A204.1 (cell line): ENCODE results near the gene OVCA2.

Source experiments
- FAIRE-seq: peaks from 2 replicates; lab custom pipeline; 2012; peaks lifted over from hg19 to GRCh38; lab: Jason Lieb, UNC

The OVCA2 gene

DNA sequence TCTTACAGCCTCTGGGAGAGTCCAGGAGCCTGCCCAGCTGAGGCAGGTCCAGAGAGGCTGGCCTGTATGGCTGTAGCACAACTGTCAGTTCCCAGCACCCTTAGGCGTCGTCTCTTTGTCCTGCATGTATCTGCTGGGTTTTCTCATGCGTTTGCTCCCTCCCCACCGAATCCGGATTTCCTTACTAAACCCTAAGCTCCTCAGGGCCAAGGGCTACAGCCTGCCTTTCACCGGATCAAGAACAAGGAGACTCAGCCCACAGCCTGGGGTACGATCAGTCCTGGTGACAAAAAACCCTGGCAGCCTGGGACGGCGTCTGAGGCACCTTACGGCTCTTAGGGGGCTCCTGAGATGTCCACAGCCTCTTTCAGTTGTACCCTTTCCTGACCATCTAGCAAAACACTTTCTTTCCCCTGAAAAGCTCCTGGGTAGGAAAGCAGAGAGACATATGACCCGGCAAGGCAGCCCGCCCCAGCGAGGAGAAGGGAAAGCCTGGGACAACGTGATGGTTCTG lies 25.3 kb downstream of the OVCA2 start:
- FAIRE-seq: no peak

DNA sequence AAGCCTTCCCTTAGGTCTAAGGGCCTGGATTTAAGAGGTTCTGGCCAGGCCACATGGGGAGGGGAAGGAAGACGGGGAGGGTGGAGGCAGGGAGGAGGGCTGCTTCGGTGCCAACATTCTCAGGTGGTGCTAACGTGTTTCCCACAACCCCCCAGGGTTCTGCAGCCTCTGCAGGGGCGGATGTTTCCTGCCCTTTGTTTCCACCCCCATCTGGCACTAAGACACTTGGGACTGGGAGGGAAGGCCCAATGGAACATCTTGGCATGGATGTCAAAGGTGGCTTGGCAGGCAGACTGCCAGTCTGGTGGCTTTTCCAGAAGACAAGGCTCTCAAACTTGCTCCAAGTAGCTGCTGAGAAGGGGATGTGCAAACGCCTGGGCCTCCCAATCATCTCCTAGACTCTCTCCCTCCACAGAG lies 25.8 kb downstream of the OVCA2 start:
- no peak for FAIRE-seq

- no peak for FAIRE-seq
Observed at GRCh38 chr17:2068031-2068518, 26.3 kb downstream of the OVCA2 start.

- FAIRE-seq: no peak
Observed at GRCh38 chr17:2068519-2069051, 26.8 kb downstream of the OVCA2 start.

- no peak for FAIRE-seq
Observed at GRCh38 chr17:2070241-2071023, 28.6 kb downstream of the OVCA2 start.

DNA sequence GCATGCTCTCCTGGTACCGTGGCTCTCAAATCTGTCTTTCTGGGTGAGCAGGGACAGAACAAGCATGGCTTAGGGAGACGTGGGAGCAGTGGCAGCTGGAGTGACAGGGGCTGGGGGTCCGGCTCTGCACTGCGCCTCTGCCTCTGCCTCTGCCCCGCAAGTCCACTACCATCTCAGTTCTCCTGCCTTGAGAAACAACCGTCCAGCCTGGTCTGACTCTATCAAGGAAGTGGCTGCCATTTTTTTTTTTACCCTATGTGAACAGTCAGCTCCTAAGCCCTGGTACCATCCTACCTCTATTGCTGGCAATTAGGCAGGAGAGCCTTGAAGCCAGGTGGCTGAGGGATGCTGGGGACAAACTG lies 29.2 kb downstream of the OVCA2 start:
- no peak for FAIRE-seq

GRCh38 chr17:2071455-2072281 lies 29.8 kb downstream of the OVCA2 start:
- no peak for FAIRE-seq

GRCh38 chr17:2074919-2075318 lies 33.1 kb downstream of the OVCA2 start:
- no peak for FAIRE-seq

GRCh38 chr17:2075336-2076086 lies 33.7 kb downstream of the OVCA2 start:
- no peak for FAIRE-seq

- no peak for FAIRE-seq
Observed at GRCh38 chr17:2076087-2076984, 34.5 kb downstream of the OVCA2 start.

- FAIRE-seq: no peak
Observed at GRCh38 chr17:2077040-2077439, 35.2 kb downstream of the OVCA2 start.

GRCh38 chr17:2081564-2081963 lies 39.7 kb downstream of the OVCA2 start:
- FAIRE-seq: no peak

DNA sequence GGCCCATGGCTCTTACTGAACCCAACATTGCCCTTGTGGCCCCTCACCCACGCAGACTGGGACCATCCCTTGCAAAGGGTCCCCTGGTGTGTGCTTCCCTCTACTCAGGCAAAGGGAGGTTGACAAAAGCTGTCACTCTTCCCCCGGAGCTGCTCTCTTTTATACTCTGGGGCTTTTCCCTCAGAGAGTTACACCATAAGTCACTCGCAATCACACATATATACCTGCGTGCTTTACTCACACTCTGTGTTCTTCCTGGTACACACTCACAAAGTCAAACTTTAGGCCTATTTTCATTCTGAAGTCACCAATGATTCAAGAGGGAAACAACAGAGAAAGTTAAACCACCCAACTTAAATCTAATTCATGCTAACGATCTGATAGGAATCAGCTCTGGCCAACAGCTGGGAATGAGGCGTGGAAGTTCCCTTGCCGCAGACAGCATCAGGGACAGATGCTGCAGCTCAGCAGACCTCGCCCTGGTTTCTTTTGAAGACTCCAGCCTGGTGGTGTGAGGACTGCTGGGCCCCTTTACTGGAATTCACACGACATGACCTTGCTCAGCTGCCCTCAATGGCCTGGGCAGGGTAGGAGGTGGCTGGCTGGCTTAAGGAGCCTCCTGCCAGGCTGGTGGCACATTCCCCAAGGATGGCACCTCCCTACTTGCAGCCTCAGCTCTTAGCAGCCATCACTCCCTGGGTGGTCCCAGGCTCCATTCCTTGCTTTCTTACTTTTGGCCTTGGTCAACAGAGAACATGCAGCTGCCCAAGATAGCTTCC lies 40.4 kb downstream of the OVCA2 start:
- no peak for FAIRE-seq

DNA sequence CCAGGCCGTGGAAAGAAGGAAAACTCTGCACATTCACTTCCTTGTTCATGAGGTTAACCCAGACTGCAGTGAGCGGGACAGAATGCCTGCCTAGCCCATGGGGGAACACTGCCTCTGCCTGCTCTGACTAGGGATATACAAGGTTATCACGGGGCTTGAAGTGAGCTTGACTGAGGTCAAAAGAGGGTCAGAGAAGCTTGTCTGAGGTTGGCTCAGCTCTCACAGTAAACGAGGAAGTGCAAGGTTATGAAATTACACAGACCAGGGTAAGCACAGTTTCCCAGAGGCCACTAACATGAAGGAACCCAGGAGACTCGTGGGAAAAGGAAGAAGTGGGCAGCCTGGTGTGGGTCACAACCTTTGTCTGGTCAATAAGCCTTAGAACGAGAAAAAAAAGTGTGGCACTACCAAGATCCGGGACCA lies 41.8 kb downstream of the OVCA2 start:
- no peak for FAIRE-seq

DNA sequence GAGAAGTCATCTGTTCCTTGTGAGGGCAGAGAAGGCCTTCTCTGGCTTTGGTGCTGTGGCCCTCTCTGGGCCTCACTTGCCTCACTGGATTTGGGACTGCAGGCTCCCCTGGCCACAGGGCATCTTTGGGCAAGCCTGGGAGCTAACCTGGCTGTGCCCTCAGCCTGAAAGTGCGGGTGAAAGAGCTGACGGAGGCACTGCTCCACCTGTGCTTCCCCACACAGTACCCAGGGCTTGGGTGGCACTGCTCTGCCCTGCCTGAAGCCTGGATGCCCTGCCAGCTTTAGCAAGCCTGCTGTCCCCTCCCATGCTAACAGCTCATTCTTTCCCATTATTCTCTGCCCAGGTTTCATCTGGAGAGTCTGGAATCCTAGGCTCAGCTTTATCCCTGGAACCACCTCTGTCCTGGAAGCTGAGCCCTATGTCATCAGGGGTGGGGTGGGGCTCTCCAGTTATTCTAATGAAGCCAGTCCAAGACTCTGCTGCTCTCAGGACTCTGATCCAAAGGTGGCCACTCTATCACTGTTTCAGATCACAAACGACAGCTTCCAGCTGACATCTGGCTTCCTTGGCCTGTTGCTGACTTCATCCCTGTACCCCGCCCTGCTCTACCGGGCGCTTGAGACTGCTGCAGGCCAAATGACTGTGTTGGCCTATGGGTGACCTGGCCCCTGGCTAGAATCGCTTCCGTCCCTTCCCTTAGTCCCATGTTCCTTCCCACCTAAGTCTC lies 42.4 kb downstream of the OVCA2 start:
- FAIRE-seq: no peak

DNA sequence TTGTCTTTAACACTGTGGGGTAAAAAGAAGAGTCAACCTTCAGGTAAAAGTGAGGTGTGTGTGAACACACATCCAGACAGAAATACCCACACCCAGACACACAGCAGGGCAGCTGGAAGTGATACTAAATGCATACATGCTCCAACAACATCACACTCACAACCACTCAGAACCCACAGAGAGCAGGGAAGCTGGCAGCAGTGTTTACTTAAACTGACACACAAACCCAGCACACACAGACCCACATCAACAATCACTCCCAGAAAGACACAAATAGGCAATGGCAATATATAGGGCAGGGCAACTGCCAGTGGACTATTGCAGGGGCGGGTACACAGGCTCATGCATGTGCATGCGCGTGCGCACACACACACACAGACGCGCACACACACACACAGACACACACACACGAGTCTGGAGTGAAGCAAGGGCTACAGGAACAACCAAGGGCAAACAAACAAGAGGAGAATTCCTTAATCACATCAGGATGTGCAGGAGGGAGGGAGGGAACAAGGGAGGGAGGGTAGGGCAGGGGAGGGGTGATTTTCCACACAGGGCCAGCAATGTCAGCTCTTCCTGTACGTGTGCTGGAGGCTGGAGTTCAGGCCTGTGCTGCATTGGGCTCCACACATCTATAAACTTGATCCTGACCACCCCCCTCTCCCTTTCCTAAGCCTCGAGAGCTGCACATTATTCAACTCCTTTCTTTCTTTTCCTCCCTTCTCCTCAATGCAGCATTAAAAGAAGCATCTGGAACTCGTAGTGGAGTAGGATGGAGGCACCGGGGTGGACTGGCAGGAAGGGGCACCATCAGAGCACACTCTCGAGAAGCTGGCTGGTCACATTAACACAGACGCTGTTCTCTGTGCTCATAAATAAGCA lies 43.2 kb downstream of the OVCA2 start:
- FAIRE-seq: no peak

- FAIRE-seq: no peak
Observed at GRCh38 chr17:2085648-2085949, 43.8 kb downstream of the OVCA2 start.

- no peak for FAIRE-seq
Observed at GRCh38 chr17:2086306-2086705, 44.5 kb downstream of the OVCA2 start.
